Activated T-cell treated with anti-CD3 and anti-CD28 coated beads, Interleukin-2, amount 50 U/mL, for 48 hours (primary cell): Measurements from ENCODE around the gene GGT1.
"Not testable (repeated sequence)": the region's sequence is repeated elsewhere in the genome, so short reads cannot be mapped to it uniquely, and the experiment has no call there.

Experiments
- DNase-seq, 2 experiments: peaks; one replicate each; pipeline ENCODE4 v3.0.0-alpha.2; 2020

The GGT1 gene

GRCh38 chr22:24602847-24603769 is at the start of gene GGT1:
Gene GGT1 (plus strand): TSS chr22:24603193. CDS start chr22:24611082, 7,889 bp downstream.
- DNase-seq, result not testable (repeated sequence)

GRCh38 chr22:24553597-24554312 is 49.2 kb upstream of the GGT1 start:
- DNase-seq, result no peak

DNA sequence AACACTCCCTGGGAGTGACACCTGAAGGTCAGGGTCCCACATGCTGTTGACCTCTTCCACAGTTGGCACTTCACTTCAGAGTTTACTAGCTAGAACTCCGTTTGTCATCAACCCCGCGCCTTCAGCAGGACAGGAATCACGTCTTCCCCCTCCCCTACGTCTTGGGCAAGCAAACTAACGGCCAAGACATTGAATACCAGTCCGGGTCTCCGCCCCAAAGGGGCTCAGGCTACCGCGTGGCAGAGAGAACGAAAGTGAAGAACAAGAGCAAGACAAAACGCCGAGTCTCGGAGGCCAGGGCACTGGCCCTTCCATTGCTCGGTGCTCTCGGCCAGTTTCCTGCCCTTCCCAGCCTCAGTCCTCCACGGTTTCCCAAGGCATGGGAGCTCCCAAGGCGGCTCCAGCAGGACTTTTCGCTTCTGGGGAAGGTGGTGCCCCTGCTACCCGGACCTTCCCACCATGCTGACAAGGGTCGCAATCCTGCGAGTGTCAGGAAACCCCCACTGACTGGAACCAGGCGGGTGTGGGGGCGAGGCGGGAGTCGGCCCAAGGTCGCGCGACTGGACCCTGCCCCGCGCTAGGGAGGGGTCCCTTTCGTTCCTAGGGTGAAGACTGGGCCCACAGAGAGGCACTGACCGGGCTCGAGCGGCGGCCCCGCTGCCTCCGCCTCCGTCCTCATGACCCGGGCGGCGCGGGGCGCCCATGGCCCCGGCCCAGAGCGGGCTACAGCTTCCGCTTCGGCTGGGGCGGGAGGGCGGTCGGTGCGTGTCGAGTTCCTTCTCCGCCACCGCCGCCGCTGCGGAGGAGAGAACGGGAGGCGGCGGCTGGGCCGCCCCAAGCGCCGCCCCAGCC is 48.5 kb upstream of the GGT1 start, which contains the start of gene GUCD1:
Gene GUCD1 (minus strand): TSS at position 826 of the 852 bp plus-strand sequence. CDS start 147 bp downstream, at position 679.
- peak; percentile 58 to 61 for DNase-seq

GRCh38 chr22:24555165-24556039 is 47.6 kb upstream of the GGT1 start, which contains the start of gene SNRPD3:
Gene SNRPD3 (plus strand): TSS chr22:24555999. CDS start chr22:24557675, 1,676 bp downstream.
- peak; percentile 100 for DNase-seq

GRCh38 chr22:24559471-24559870 is 43.5 kb upstream of the GGT1 start:
- DNase-seq, result no peak

DNA sequence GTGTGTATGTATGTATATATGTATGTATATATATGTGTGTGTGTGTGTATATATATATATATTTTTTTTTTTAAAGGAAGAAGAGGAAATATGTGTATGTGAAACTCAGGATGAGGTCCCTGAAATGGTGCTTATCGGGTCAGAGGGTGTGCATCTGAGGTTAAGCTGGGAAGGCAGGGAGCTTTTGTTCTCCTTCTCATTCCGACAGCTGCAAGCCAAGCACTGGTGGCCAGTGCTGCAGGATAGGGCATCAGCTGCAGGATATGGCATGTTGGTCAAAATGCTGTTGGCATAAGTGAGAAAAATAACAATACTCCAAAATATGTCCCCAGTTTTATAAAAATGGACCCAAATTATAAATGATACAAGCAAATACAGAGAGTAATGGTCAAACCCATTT is 39.7 kb upstream of the GGT1 start:
- no peak for DNase-seq

GRCh38 chr22:24564376-24565058 is 38.5 kb upstream of the GGT1 start:
- no peak for DNase-seq

DNA sequence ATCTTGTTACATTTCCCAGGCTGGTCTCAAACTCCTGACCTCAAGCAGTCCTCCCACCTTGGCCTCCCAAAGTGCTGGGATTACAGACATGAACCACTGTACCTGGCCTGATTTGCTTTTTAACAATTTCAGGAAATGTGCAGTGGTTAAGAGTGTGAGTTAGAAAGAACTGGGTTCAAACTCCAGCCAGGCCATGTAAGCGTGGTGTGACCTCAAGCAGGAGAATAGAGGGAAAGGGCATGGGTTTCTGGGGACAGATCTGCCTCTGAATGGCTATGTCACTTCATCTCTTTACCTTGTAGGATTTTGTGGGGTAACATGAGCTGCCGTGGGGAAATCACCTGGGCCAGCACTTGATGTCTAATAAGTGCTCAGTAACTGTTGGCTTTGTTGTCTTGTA is 37.9 kb upstream of the GGT1 start:
- DNase-seq, result no peak

- DNase-seq, result no peak
These were observed 36.0 kb upstream of the GGT1 start for GRCh38 chr22:24566899-24567511.

DNA sequence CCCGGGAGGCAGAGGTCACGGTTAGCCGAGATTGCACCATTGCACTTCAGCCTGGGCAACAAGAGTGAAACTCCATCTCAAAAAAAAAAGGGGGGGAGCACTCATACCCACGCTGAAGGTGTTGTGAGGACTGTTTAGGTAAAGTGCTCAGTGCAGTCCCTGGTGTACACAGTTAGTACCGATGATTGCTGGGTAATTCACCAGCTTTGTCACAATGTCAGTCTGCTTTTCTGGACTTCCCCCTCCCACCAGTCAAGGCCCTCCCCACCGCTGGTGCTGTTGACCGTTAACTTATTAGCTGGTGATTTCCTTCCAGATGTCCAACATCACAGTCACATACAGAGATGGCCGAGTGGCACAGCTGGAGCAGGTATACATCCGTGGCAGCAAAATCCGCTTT is 35.3 kb upstream of the GGT1 start:
- DNase-seq, result no peak

DNA sequence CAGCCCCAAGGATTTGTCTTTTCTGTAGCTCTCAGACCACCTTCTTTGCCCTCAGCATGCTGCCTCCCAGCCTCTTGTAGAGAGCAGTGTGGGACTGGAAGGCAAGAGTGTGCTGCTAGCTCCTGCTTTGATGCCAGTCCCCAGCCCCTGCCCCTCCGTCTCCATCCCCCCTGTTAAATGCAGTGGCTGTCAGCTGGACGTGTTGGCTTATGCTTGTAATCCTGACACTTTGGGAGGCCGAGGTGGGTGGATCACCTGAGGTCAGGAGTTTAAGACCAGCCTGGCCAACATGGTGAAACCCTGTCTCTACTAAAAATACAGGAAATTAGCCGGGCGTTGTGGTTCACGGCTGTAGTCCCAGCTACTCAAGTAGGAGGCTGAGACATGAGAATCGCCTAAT is 31.7 kb upstream of the GGT1 start:
- DNase-seq, result no peak

DNA sequence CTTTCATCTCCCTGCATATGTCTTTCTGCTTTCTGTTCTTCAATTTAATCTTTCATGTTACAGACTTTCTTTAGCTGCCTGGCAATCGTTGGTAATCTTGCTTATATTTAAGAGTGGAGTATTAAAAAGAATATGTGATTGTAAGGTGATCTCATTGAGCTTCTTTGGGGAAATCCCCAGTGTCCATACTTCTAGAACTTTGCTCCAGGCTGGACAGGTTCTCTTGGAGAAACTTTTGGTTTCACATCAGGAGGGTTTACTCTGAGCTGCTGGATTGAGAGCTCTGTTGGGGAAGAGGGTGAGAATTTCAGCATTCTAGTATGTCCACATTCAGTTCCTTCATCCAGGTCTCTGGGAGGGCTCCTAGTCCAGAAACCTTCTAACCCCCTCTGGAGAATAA is 26.2 kb upstream of the GGT1 start:
- DNase-seq, result no peak

GRCh38 chr22:24578355-24579257 is 24.4 kb upstream of the GGT1 start:
- DNase-seq, result no peak

DNA sequence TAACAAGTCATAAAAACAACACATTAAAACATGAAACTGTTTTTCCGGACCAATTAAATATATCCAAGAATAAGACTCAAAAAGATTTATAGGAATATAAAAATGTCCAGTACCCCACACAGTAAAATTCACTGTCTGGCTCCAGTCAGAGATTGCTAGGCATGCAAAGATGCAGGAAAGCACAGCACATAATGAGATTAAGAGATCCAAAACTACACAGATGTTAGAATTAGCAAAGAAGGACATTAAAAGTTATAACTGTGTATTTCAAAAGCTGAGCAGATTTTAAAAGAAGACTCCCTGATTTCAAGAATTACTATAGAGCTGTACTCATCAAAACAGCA is 23.8 kb upstream of the GGT1 start:
- no peak for DNase-seq

- no peak for DNase-seq
These were observed 22.7 kb upstream of the GGT1 start for GRCh38 chr22:24580276-24580675.

DNA sequence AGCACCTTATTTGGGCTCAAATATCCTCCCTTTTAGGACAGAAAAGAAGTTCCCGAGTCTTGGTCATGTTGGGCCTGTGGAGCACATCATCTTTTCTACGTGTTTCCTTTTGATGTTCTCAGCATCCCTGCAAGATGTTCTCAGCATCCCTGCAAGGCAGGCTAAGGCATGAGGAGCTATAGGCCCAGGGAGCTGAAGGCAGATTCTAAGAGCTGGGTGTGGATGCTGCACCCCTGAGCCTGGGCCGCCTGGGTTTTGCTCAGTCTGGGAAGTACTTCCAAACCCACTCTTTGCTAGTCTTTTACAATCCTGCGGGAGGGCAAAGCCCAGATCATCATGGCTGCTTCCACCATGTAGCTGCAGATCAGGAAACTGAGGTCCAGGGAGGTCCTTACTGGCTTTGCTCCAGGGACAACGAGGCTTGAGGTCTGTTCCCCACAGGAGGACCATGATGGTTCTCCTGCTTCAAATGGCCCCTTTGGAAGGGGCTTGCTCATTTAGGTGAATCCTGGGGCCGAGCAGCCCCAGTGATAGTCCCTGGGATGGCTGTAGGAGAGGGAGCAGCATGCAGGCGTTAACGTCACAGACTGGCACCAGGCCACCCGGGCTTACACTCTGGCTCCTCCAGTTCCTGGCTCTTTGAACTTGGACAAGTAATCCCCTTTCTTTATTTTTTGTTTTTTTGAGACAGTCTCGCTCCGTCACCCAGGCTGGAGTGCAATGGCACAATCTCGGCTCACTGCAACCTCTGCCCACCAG is 20.8 kb upstream of the GGT1 start:
- DNase-seq, result no peak

DNA sequence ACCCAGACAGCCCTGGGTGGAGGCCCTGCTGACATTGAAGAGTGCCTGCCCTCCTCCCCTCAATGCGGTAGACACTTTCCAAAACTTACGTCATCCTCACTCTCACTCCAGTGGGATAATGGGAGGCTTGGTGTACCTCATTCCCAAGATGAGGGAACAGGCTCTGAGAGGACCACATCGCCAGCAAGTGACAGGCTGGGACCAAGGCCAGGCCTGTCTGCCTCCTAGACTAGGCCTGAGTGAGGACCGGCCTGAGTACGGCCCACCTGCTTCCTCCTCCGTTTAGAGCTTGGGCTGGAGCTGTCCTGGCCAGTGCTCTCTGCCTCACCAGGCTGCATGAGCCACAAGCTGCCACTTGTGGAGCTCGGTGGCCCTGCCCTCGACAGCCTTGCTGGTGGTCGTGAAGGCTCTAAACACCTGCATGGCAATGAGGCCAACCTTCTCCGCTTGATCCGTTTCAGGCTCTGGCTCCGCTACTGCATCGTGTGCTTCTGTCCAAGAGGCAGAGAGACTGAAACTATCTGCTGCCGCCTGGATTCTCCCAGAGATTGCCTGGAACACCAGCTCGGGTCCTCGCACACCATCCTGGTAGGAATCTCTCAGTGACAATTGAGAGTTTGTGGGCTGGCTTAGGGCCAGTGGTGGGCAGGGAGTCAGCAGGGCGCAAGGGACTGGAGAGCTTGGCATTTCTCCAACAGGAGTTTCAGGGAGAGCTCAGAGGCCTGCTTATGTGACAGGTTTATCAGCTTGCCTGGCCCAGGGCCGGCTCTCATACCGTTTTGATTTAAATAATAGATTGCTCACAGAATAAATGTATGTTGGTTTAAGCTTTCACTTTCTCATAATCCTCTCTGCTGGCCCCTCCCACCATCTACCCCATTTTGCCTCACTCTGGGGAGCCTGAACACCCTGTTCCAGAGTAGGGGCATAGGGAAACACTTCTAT is 19.5 kb upstream of the GGT1 start:
- DNase-seq, result no peak
